Lower lobe of right lung (tissue), 2 donors: ENCODE data around the gene NCR3LG1. TPM values are rescaled to one million over a fixed set of nuclear protein-coding genes. Genes with fewer than 3 reads are reported as not detected.
A peak's percentile ranks its signal among the peaks of the same experiment; 100 is the strongest.

Source experiments
- ATAC-seq, 2 donors: fragments of 200-7000 bp; cut with Tn5 transposase; one replicate each; pipeline ENCODE4 v1.9.1; 2020 to 2022; ENCODE audit warnings: mild to moderate bottlenecking in 2 of 2, moderate library complexity in 2 of 2
- DNase-seq: peaks from one replicate; pipeline ENCODE4 v3.0.0-alpha.2; 2020
- H3K27ac ChIP-seq: fragments of 200-600 bp; one replicate; pipeline ENCODE4 v1.8.0; 2022
- H3K27me3 ChIP-seq: fragments of 200-600 bp; one replicate; pipeline ENCODE4 v1.8.0; 2022; ENCODE audit warnings: low read depth
- H3K36me3 ChIP-seq: fragments of 200-600 bp; one replicate; pipeline ENCODE4 v1.8.0; 2022; ENCODE audit warnings: mild to moderate bottlenecking
- H3K4me1 ChIP-seq: fragments of 200-600 bp; one replicate; pipeline ENCODE4 v1.8.0; 2022
- H3K4me3 ChIP-seq: fragments of 200-600 bp; one replicate; pipeline ENCODE4 v1.8.0; 2022; ENCODE audit warnings: mild to moderate bottlenecking
- H3K9me3 ChIP-seq: fragments of 200-600 bp; one replicate; pipeline ENCODE4 v1.8.0; 2022
- CTCF ChIP-seq: fragments of 200-600 bp; IDR thresholded peaks from one replicate; pipeline ENCODE4 v1.8.0; 2022; ENCODE audit warnings: antibody characterized with exemption, mild to moderate bottlenecking
- intact Hi-C: fragments of 100-400 bp; cut with DNase I; formaldehyde crosslinking; loops from one replicate; pipeline ENCODE4 v1.11.0; 2022
- total RNA-seq: library from RNA; stranded (reverse); fragmentation: NEBNext Ultra II Directional; extraction: Animal tissue kit (Norgen Biotek cat#: 25700); gene quantifications from one replicate; pipeline ENCODE4 v1.2.1, GENCODE V29; 2021
- donor health status: DM: no; HTN: yes; CAD: no; lungs with severe emphysema.

NCR3LG1 gene
- total RNA-seq, 1 donor from 2014 or later: 3.2 TPM

GRCh38 chr11:17382046-17382728, 30.6 kb downstream of the NCR3LG1 start:
- Histone ChIP-seq H3K4me1 (peaks cover 6% of the 10 kb centered on the region), H3K36me3 (no peaks in the 10 kb centered on the region), H3K27me3 (peaks cover 4% of the 10 kb centered on the region), H3K27ac (no peak overlapping the region), H3K9me3 (no peaks in the 10 kb centered on the region), H3K4me3 (no peak overlapping the region)
- intact Hi-C loops: loop anchor here (5.0 kb wide), 1 partner anchor 120 kb away; no protein-coding TSS in a partner anchor
- no peak for DNase-seq
- TF ChIP-seq CTCF: no peak
- no peak for ATAC-seq

- Histone ChIP-seq H3K4me3 (no peak overlapping the region), H3K27me3 (peaks cover 12% of the 10 kb centered on the region), H3K4me1 (peaks cover 8% of the 10 kb centered on the region), H3K9me3 (no peaks in the 10 kb centered on the region), H3K36me3 (no peaks in the 10 kb centered on the region), H3K27ac (no peak overlapping the region)
- intact Hi-C loops: loop anchor here (5.0 kb wide), 1 partner anchor 119 kb away; no protein-coding TSS in a partner anchor
- ATAC-seq: peak in 1 of 2 donors; percentile 32
- no peak for DNase-seq
- no peak for TF ChIP-seq CTCF
These were observed 31.9 kb downstream of the NCR3LG1 start for GRCh38 chr11:17383461-17383860.

- peak; percentile 52 to 66 for ATAC-seq
- H3K36me3 ChIP-seq: no peaks in the 10 kb centered on the region
- no peak overlapping the region for H3K4me3 ChIP-seq
These were observed 32.5 kb downstream of the NCR3LG1 start for GRCh38 chr11:17384002-17384511.

GRCh38 chr11:17385492-17385891, 33.9 kb downstream of the NCR3LG1 start:
- Histone ChIP-seq H3K27ac (no peak overlapping the region), H3K9me3 (no peaks in the 10 kb centered on the region), H3K27me3 (peaks cover 12% of the 10 kb centered on the region), H3K36me3 (no peaks in the 10 kb centered on the region), H3K4me1 (peaks cover 11% of the 10 kb centered on the region), H3K4me3 (no peak overlapping the region)
- DNase-seq (no peak), ATAC-seq (no peak)
- intact Hi-C loops: no loop called here
- no peak for TF ChIP-seq CTCF

More at GRCh38 chr11:17384002-17384511, 32.5 kb downstream of the NCR3LG1 start:
- H3K9me3 ChIP-seq: no peaks in the 10 kb centered on the region
- DNase-seq: peak; percentile 82
- H3K4me1 ChIP-seq: peaks cover 11% of the 10 kb centered on the region
- intact Hi-C loops: loop anchor here (5.0 kb wide), 1 partner anchor 118 kb away; no protein-coding TSS in a partner anchor
- H3K27me3 ChIP-seq: peaks cover 12% of the 10 kb centered on the region
- no peak overlapping the region for H3K27ac ChIP-seq
- TF ChIP-seq CTCF: peak; percentile 93

GRCh38 chr11:17385926-17386325, 34.3 kb downstream of the NCR3LG1 start:
- intact Hi-C loops: no loop called here
- Histone ChIP-seq H3K4me1 (peaks cover 11% of the 10 kb centered on the region), H3K4me3 (no peak overlapping the region), H3K27me3 (peaks cover 12% of the 10 kb centered on the region), H3K27ac (no peak overlapping the region), H3K9me3 (no peaks in the 10 kb centered on the region), H3K36me3 (no peaks in the 10 kb centered on the region)
- no peak for DNase-seq
- ATAC-seq: no peak
- TF ChIP-seq CTCF: no peak
